ENCODE results near the gene EMC1. TPM values are rescaled to one million over a fixed set of nuclear protein-coding genes. Genes with fewer than 3 reads are reported as not detected.

The EMC1 gene
- total RNA-seq, 1 experiment from 2014 or later = 60.0 TPM

DNA sequence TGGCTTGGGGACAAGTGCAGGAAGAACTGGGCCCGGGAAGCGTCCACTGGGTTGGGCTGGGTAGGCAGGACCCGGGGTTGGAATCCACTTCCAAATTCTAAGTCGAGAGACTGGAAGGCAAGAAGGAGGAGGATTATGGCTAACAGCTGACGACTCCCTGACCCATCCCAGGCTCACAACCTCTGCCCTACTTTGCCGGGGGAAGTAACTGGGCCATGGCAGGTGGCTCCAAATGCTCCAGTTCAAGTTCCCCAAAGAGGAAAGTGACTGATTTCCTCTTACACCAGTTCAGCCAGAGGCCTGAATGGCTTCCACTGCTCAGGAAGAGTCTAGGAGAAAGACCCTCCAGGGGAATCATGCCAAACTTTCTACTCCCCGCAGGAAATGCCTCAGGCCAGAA is 11.4 kb downstream of the EMC1 start:
- H3K27ac ChIP-seq (ENCODE audit: insufficient read length, low read depth, low read length) = no peak overlapping the region
- H3K36me3 Mint-ChIP-seq (ENCODE audit: insufficient read depth in 1 of 3, low read depth in 3 of 3) = peaks cover 55 to 87% (median 81%) of the 10 kb centered on the region in 3 experiments; a peak in 6 of 7 replicates
- H3K79me2 ChIP-seq (ENCODE audit: insufficient read depth, low read length) = no peaks in the 10 kb centered on the region
- no peak overlapping the region for H3K56ac ChIP-seq (ENCODE audit: insufficient read length, low read depth, low read length)
- no peak overlapping the region for H2BK5ac ChIP-seq (ENCODE audit: insufficient read length, low read length)
- no peaks in the 10 kb centered on the region for H3K23me2 ChIP-seq (ENCODE audit: insufficient read length, low read depth, low read length, poor library complexity, severe bottlenecking)
- no peaks in the 10 kb centered on the region for H4K20me1 ChIP-seq (ENCODE audit: control insufficient read depth, insufficient read depth, insufficient read length)
- H2BK120ac ChIP-seq (ENCODE audit: low read depth, low read length, poor library complexity, severe bottlenecking) = no peak overlapping the region
- no peak overlapping the region for H4K91ac ChIP-seq (ENCODE audit: insufficient read length, low read depth, low read length)
- H3K4me1 ChIP-seq (ENCODE audit: insufficient read depth, low read length) = no peaks in the 10 kb centered on the region
- TF ChIP-seq, protein P1, sequence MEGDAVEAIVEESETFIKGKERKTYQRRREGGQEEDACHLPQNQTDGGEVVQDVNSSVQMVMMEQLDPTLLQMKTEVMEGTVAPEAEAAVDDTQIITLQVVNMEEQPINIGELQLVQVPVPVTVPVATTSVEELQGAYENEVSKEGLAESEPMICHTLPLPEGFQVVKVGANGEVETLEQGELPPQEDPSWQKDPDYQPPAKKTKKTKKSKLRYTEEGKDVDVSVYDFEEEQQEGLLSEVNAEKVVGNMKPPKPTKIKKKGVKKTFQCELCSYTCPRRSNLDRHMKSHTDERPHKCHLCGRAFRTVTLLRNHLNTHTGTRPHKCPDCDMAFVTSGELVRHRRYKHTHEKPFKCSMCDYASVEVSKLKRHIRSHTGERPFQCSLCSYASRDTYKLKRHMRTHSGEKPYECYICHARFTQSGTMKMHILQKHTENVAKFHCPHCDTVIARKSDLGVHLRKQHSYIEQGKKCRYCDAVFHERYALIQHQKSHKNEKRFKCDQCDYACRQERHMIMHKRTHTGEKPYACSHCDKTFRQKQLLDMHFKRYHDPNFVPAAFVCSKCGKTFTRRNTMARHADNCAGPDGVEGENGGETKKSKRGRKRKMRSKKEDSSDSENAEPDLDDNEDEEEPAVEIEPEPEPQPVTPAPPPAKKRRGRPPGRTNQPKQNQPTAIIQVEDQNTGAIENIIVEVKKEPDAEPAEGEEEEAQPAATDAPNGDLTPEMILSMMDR (conservative IDR thresholded peaks at IDR 0.05) = no peak
- H3K27me3 ChIP-seq (ENCODE audit: insufficient read depth, low read length) = no peaks in the 10 kb centered on the region; the same call in 1 of the 2 replicates
- H2BK12ac ChIP-seq (ENCODE audit: insufficient read length, low read depth, low read length) = no peak overlapping the region
- no peak overlapping the region for H3K27ac Mint-ChIP-seq
- no peak overlapping the region for H4K8ac ChIP-seq (replicated peaks; ENCODE audit: insufficient read length, low read depth, low read length)
- no peak overlapping the region for H3K9ac ChIP-seq (ENCODE audit: extremely low read depth, insufficient read length, low read length)
- H3K9me3 ChIP-seq (ENCODE audit: control insufficient read depth, low read depth, low read length) = no peaks in the 10 kb centered on the region
- H3K4me2 ChIP-seq (ENCODE audit: insufficient read depth, insufficient read length, low read length) = no peak overlapping the region
- no peak overlapping the region for H3K18ac ChIP-seq (ENCODE audit: insufficient read length, low read depth, low read length)
- no peak overlapping the region for H3K23ac ChIP-seq (ENCODE audit: insufficient read length, low read depth, low read length)
- no peak overlapping the region for H2AK5ac ChIP-seq (ENCODE audit: insufficient read length, low read length)
- H3K4me3 Mint-ChIP-seq = no peak overlapping the region
- H3T11ph ChIP-seq (ENCODE audit: low read length) = no peak overlapping the region
- no peaks in the 10 kb centered on the region for H3K27me3 Mint-ChIP-seq (ENCODE audit: low read depth)
- no peaks in the 10 kb centered on the region; a peak in 1 of 5 replicates for H3K9me3 Mint-ChIP-seq
- WGBS (ENCODE audit: extremely low coverage, insufficient read length, low lambda C conversion rate) = no CpG with 5 or more reads among the region's 7 CpGs
- H3K4ac ChIP-seq (ENCODE audit: low read depth, low read length) = no peak overlapping the region
- no peaks in the 10 kb centered on the region for H3K79me1 ChIP-seq (ENCODE audit: insufficient read depth, low read depth, low read length, poor library complexity, severe bottlenecking)
- H3K14ac ChIP-seq (ENCODE audit: insufficient read depth, low read length) = no peak overlapping the region
- DNase-seq = no peak
- no peak overlapping the region for H4K5ac ChIP-seq (ENCODE audit: insufficient read length, low read depth, low read length)
- H2BK20ac ChIP-seq (ENCODE audit: low read depth, low read length, poor library complexity, severe bottlenecking) = no peak overlapping the region
- H3K4me1 Mint-ChIP-seq = no peaks in the 10 kb centered on the region
- H2BK15ac ChIP-seq (ENCODE audit: low read depth, low read length) = no peak overlapping the region
- no peak overlapping the region for H2AFZ ChIP-seq (ENCODE audit: low read length)

Measured in H9 (cell line).